Measurements from ENCODE around the gene SLC22A23. TPM values are rescaled to one million over a fixed set of nuclear protein-coding genes. Genes with fewer than 3 reads are reported as not detected.

SLC22A23 gene
- total RNA-seq, 2 experiments from 2014 or later, result 13.4 to 13.6 TPM

DNA sequence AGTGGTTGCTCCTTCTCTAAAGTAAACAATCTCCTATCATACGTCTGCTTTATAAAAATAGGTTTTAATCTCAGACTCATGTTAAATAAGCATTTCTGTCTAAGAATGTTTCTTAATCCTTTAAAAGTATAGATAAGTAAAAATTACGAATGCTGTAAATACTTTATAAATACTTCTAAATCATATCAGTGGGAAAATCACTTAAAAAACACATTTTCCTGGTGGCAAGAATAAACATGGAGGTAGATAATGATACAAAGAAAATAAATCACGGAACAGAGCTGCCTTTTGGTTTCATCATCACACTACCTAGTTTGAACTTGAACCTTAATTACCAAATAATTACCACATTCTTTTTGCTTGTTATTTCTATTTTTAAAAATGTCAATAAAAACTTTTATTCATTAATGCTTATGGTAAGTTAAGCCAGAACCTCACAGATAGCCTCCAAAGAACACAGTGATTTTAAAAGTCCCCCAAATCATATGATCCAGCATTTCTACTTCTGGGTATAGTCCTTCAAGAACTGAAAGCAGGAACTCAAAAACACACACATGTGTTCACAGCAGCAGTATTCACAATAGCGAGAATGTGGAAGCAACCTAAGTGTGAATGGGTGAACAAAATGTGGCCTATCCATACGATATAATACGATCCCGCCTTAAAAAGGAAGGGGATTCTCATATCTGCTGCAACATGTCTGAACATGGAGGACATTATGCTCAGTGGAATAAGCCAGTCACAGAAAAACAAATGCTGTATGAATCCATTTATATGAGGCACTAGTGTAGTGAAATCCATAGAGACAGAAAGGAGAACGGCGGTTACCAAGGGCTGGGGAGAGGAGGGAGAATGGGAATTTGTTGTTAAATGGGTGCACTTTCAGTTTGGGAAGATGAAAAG lies 72.4 kb downstream of the SLC22A23 start:
- no peaks in the 10 kb centered on the region for H3K27me3 Mint-ChIP-seq
- Histone ChIP-seq H3K27me3 (ENCODE audit: control insufficient read depth in 1 of 2, insufficient read depth in 2 of 2, low read length in 2 of 2) (no peaks in the 10 kb centered on the region), H3K4me1 (ENCODE audit: insufficient read depth, low read length) (no peaks in the 10 kb centered on the region), H3K27ac (ENCODE audit: low read depth in 1 of 2, low read length in 2 of 2) (no peak overlapping the region), H3K36me3 (ENCODE audit: insufficient read depth, low read length) (no peaks in the 10 kb centered on the region), H3K9me3 (ENCODE audit: control insufficient read depth in 1 of 2, insufficient read depth in 1 of 2, low read length in 2 of 2) (no peaks in the 10 kb centered on the region), H3K4me3 (ENCODE audit: low read length) (no peak overlapping the region)
- H3K4me1 Mint-ChIP-seq (ENCODE audit: low read depth), result no peaks in the 10 kb centered on the region
- TF ChIP-seq, protein P1, sequence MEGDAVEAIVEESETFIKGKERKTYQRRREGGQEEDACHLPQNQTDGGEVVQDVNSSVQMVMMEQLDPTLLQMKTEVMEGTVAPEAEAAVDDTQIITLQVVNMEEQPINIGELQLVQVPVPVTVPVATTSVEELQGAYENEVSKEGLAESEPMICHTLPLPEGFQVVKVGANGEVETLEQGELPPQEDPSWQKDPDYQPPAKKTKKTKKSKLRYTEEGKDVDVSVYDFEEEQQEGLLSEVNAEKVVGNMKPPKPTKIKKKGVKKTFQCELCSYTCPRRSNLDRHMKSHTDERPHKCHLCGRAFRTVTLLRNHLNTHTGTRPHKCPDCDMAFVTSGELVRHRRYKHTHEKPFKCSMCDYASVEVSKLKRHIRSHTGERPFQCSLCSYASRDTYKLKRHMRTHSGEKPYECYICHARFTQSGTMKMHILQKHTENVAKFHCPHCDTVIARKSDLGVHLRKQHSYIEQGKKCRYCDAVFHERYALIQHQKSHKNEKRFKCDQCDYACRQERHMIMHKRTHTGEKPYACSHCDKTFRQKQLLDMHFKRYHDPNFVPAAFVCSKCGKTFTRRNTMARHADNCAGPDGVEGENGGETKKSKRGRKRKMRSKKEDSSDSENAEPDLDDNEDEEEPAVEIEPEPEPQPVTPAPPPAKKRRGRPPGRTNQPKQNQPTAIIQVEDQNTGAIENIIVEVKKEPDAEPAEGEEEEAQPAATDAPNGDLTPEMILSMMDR (IDR thresholded peaks at IDR 0.05), result no peak
- CTCF ChIA-PET, result no interaction called here
- ATAC-seq (ENCODE audit: poor library complexity) (no peak), DNase-seq (no peak)
- H3K36me3 Mint-ChIP-seq (ENCODE audit: low read depth), result no peaks in the 10 kb centered on the region
- H3K4me3 Mint-ChIP-seq, result no peak overlapping the region
- no peaks in the 10 kb centered on the region for H3K9me3 Mint-ChIP-seq
- intact Hi-C loops (cut with DNase I, micrococcal nuclease), result no loop called here
- no peak overlapping the region for H3K27ac Mint-ChIP-seq
- POLR2A ChIA-PET, result no interaction called here

DNA sequence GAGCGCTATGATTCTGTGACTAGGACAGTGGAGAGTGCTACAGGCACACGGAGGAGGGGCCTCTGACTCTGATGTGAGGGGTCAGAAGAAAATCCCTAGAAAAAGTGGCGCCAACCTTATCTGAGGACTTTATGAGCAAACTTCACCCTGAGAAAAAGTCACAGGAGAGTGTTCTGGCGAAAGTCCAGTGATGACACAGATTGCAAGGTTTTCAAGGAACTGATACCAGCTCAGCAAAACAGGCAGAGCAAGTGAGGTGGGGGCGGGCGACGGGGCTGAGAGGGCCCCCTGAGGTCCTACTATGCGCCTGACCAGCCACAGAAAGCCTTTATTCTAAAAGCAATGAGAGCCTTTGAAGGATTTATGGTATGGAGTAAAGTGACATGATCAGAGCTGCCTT lies 73.3 kb downstream of the SLC22A23 start:
- Histone ChIP-seq H3K27ac (ENCODE audit: low read depth in 1 of 2, low read length in 2 of 2) (no peak overlapping the region), H3K4me3 (ENCODE audit: low read length) (no peak overlapping the region), H3K9me3 (ENCODE audit: control insufficient read depth in 1 of 2, insufficient read depth in 1 of 2, low read length in 2 of 2) (no peaks in the 10 kb centered on the region), H3K36me3 (ENCODE audit: insufficient read depth, low read length) (no peaks in the 10 kb centered on the region), H3K27me3 (ENCODE audit: control insufficient read depth in 1 of 2, insufficient read depth in 2 of 2, low read length in 2 of 2) (no peaks in the 10 kb centered on the region), H3K4me1 (ENCODE audit: insufficient read depth, low read length) (peaks cover 8% of the 10 kb centered on the region)
- Mint-ChIP-seq H3K9me3 (no peaks in the 10 kb centered on the region), H3K36me3 (ENCODE audit: low read depth) (no peaks in the 10 kb centered on the region), H3K27me3 (no peaks in the 10 kb centered on the region), H3K4me3 (no peak overlapping the region), H3K4me1 (ENCODE audit: low read depth) (peaks cover 6% of the 10 kb centered on the region), H3K27ac (no peak overlapping the region)
- ChIA-PET POLR2A (no interaction called here), CTCF (no interaction called here)
- TF ChIP-seq, protein P1 (IDR thresholded peaks at IDR 0.05), result no peak
- intact Hi-C loops (cut with DNase I, micrococcal nuclease), result no loop called here
- no peak for DNase-seq
- ATAC-seq (ENCODE audit: poor library complexity), result no peak

DNA sequence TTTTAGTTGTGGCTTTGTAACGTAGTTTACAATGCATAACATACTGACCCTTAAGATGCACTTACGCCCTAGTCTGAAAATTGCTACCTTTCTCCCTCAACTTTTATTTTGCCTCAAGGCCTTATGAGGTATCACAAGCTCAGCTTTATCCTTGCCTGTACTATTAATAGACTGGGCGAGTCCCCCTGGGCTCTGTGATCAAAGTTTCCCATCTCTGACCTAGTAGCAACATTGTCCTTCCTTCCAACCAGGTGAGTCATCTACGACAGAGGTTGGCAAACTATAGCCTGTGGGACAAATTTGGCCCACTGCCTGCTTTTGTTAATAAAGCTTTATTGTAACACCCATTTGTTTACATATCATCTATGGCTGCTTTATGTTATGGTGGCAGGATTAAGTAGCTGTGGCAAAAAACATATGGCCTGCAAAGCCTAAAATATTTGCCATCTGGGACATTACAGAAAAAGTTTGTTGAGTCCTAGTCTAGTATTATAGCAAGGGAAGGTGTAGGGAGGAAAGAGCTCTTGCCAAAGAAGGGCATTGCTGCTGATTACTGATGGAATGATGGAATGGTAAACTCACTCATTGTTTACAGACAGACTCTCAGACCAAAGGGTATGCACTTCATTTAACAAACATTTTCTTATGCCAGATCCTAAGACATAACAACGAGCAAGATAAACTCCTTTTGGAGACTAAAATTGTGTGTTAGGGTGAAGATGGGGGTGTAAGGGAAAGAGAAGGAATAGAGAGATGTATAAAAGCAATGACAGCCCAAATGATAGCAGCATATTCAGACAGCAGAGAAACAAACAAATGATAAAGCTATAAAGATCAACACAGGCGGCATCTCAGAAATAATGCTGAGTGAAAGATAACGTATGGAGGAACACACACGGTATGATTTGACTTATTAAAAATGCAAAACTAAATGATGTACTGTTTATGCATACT lies 74.2 kb downstream of the SLC22A23 start:
- no peaks in the 10 kb centered on the region for H3K27me3 Mint-ChIP-seq
- no peaks in the 10 kb centered on the region for H3K9me3 Mint-ChIP-seq
- intact Hi-C loops (cut with DNase I, micrococcal nuclease), result no loop called here
- H3K4me1 Mint-ChIP-seq (ENCODE audit: low read depth), result peaks cover 15% of the 10 kb centered on the region
- no peak overlapping the region for H3K27ac Mint-ChIP-seq
- ChIA-PET CTCF (no interaction called here), POLR2A (no interaction called here)
- DNase-seq (no peak), ATAC-seq (ENCODE audit: poor library complexity) (no peak)
- H3K36me3 Mint-ChIP-seq (ENCODE audit: low read depth), result no peaks in the 10 kb centered on the region
- no peak overlapping the region for H3K4me3 ChIP-seq (ENCODE audit: low read length)
- no peaks in the 10 kb centered on the region for H3K9me3 ChIP-seq (ENCODE audit: control insufficient read depth in 1 of 2, insufficient read depth in 1 of 2, low read length in 2 of 2)
- H3K27ac ChIP-seq (ENCODE audit: low read depth in 1 of 2, low read length in 2 of 2), result no peak overlapping the region
- no peak overlapping the region for H3K4me3 Mint-ChIP-seq
- H3K36me3 ChIP-seq (ENCODE audit: insufficient read depth, low read length), result no peaks in the 10 kb centered on the region
- TF ChIP-seq, protein P1 (IDR thresholded peaks at IDR 0.05), result no peak
- no peaks in the 10 kb centered on the region for H3K27me3 ChIP-seq (ENCODE audit: control insufficient read depth in 1 of 2, insufficient read depth in 2 of 2, low read length in 2 of 2)
- peaks cover 17% of the 10 kb centered on the region for H3K4me1 ChIP-seq (ENCODE audit: insufficient read depth, low read length)
